HEK293 (cell line): ENCODE data around the gene GSC2.

ENCODE experiments used
- CTCF ChIA-PET: fragments of 350-600 bp; formaldehyde crosslinking; extraction: SDS; loops from one replicate; lab custom pipeline; 2021; ENCODE audit warnings: antibody characterized with exemption; lab: Yijun Ruan, JAX
- POLR2A ChIA-PET: fragments of 300-600 bp; formaldehyde crosslinking; extraction: SDS; loops from one replicate; lab custom pipeline; 2020; ENCODE audit warnings: antibody characterized with exemption, inconsistent platforms; lab: Yijun Ruan, JAX
- H3K27ac ChIP-seq: fragments of 200-500 bp; sonication (Bioruptor generic); 2 replicates; pipeline ENCODE4 v1.5.1; 2014; ENCODE audit warnings: low read depth, low read length, control low read depth, inconsistent platforms; ENCODE audit errors: extremely low read depth
- H3K36me3 ChIP-seq, 2 experiments: fragments of 200-500 bp in 1 of 2; sonication (Bioruptor generic) in 1 of 2; 1 replicate in 1 of 2; 2 replicates in 1 of 2; pipeline ENCODE4 v1.5.1; 2014 to 2017; ENCODE audit warnings: inconsistent platforms in 2 of 2, low read length in 2 of 2; ENCODE audit not compliant: control insufficient read depth in 2 of 2, insufficient read depth in 1 of 2
- H3K4me1 ChIP-seq: fragments of 200-500 bp; sonication (Bioruptor generic); 2 replicates; pipeline ENCODE4 v1.5.1; 2014; ENCODE audit warnings: mild to moderate bottlenecking, low read length, inconsistent platforms; ENCODE audit not compliant: control insufficient read depth, insufficient read depth
- H3K4me3 ChIP-seq: 2 replicates; pipeline ENCODE4 v1.5.1; 2011; ENCODE audit warnings: low read depth, mild to moderate bottlenecking, control low read depth, low read length, moderate library complexity
- H3K9me3 ChIP-seq: fragments of 200-500 bp; sonication (Bioruptor generic); 2 replicates; pipeline ENCODE4 v1.5.1; 2014; ENCODE audit warnings: low read depth, low read length, inconsistent platforms; ENCODE audit not compliant: control insufficient read depth, insufficient read depth
- EGR2 ChIP-seq: fragments of 450-650 bp; formaldehyde crosslinking; IDR thresholded peaks from 2 replicates; pipeline ENCODE4 v1.5.1; 2016; ENCODE audit warnings: low read depth, missing biosample characterization, missing genetic modification characterization
- HOXD13 ChIP-seq: sonication (generic); formaldehyde crosslinking; IDR thresholded peaks from 2 replicates; pipeline ENCODE4 v1.8.0; 2022; ENCODE audit warnings: missing genetic modification reagents, borderline replicate concordance
- KLF8 ChIP-seq: fragments of 450-650 bp; formaldehyde crosslinking; IDR thresholded peaks from 2 replicates; pipeline ENCODE4 v1.5.1; 2016; ENCODE audit warnings: missing biosample characterization, missing genetic modification characterization
- MZF1 ChIP-seq: fragments of 450-650 bp; formaldehyde crosslinking; IDR thresholded peaks from 2 replicates; pipeline ENCODE4 v1.5.1; 2017; ENCODE audit warnings: missing biosample characterization, missing genetic modification characterization, borderline replicate concordance
- OSR2 ChIP-seq: fragments of 450-650 bp; formaldehyde crosslinking; IDR thresholded peaks from 2 replicates; pipeline ENCODE4 v1.5.1; 2016; ENCODE audit warnings: missing biosample characterization, missing genetic modification characterization
- SALL2 ChIP-seq: fragments of 450-650 bp; formaldehyde crosslinking; IDR thresholded peaks from 2 replicates; pipeline ENCODE4 v1.5.0; 2017; ENCODE audit warnings: missing biosample characterization, mild to moderate bottlenecking, missing genetic modification characterization, borderline replicate concordance
- SP7 ChIP-seq: fragments of 450-650 bp; formaldehyde crosslinking; IDR thresholded peaks from 2 replicates; pipeline ENCODE4 v1.5.1; 2016; ENCODE audit warnings: missing biosample characterization, missing genetic modification characterization
- TRIM28 ChIP-seq: IDR thresholded peaks from 2 replicates; pipeline ENCODE4 v1.6.1; 2011; ENCODE audit warnings: low read length, control low read depth, borderline replicate concordance
- ZBTB48 ChIP-seq: fragments of 450-650 bp; formaldehyde crosslinking; IDR thresholded peaks from 2 replicates; pipeline ENCODE4 v1.5.1; 2016; ENCODE audit warnings: missing biosample characterization, missing genetic modification characterization
- ZNF10 ChIP-seq: fragments of 450-650 bp; formaldehyde crosslinking; IDR thresholded peaks from 2 replicates; pipeline ENCODE4 v1.5.1; 2017; ENCODE audit warnings: missing biosample characterization, missing genetic modification characterization
- ZNF114 ChIP-seq: fragments of 450-650 bp; formaldehyde crosslinking; IDR thresholded peaks from 2 replicates; pipeline ENCODE4 v1.5.0; 2017; ENCODE audit warnings: missing biosample characterization, missing genetic modification characterization
- ZNF133 ChIP-seq: fragments of 450-650 bp; formaldehyde crosslinking; IDR thresholded peaks from 2 replicates; pipeline ENCODE4 v1.5.1; 2016; ENCODE audit warnings: missing biosample characterization, missing genetic modification characterization
- ZNF138 ChIP-seq: fragments of 450-650 bp; formaldehyde crosslinking; IDR thresholded peaks from 2 replicates; pipeline ENCODE4 v1.5.1; 2016; ENCODE audit warnings: missing biosample characterization, missing genetic modification characterization, borderline replicate concordance
- ZNF157 ChIP-seq: fragments of 450-650 bp; formaldehyde crosslinking; IDR thresholded peaks from 2 replicates; pipeline ENCODE4 v1.5.1; 2016; ENCODE audit warnings: missing biosample characterization, missing genetic modification characterization
- ZNF221 ChIP-seq: fragments of 450-650 bp; formaldehyde crosslinking; IDR thresholded peaks from 2 replicates; pipeline ENCODE4 v1.5.1; 2017; ENCODE audit warnings: missing biosample characterization, missing genetic modification characterization, borderline replicate concordance
- ZNF274 ChIP-seq, 2 experiments: fragments of 200-500 bp in 1 of 2; fragments of 450-650 bp in 1 of 2; sonication (Bioruptor generic) in 1 of 2; formaldehyde crosslinking in 1 of 2; IDR thresholded peaks; 2 replicates each; pipeline versions ENCODE4 v1.5.1 to v1.6.1; 2014 to 2016; ENCODE audit warnings: borderline replicate concordance in 1 of 2, inconsistent platforms in 1 of 2, low read length in 1 of 2, missing biosample characterization in 1 of 2, missing genetic modification characterization in 1 of 2
- ZNF354C ChIP-seq: fragments of 450-650 bp; formaldehyde crosslinking; IDR thresholded peaks from 2 replicates; pipeline ENCODE4 v1.5.1; 2016; ENCODE audit warnings: missing biosample characterization, missing genetic modification characterization, low read depth, borderline replicate concordance
- ZNF426 ChIP-seq: fragments of 450-650 bp; formaldehyde crosslinking; IDR thresholded peaks from 2 replicates; pipeline ENCODE4 v1.5.1; 2017; ENCODE audit warnings: missing biosample characterization, missing genetic modification characterization, mild to moderate bottlenecking, inconsistent platforms, moderate library complexity
- ZNF449 ChIP-seq: fragments of 450-650 bp; formaldehyde crosslinking; IDR thresholded peaks from 2 replicates; pipeline ENCODE4 v1.5.1; 2017; ENCODE audit warnings: missing biosample characterization, mild to moderate bottlenecking, missing genetic modification characterization, moderate library complexity
- ZNF555 ChIP-seq: fragments of 450-650 bp; formaldehyde crosslinking; conservative IDR thresholded peaks from 2 replicates; pipeline ENCODE4 v1.5.1; 2017; ENCODE audit warnings: missing biosample characterization, mild to moderate bottlenecking, missing genetic modification characterization, inconsistent platforms
- ZNF585B ChIP-seq: fragments of 450-650 bp; formaldehyde crosslinking; IDR thresholded peaks from 2 replicates; pipeline ENCODE4 v1.5.1; 2016; ENCODE audit warnings: missing biosample characterization, missing genetic modification characterization
- ZNF623 ChIP-seq: fragments of 450-650 bp; formaldehyde crosslinking; IDR thresholded peaks from 2 replicates; pipeline ENCODE4 v1.5.1; 2016; ENCODE audit warnings: missing biosample characterization, missing genetic modification characterization
- ZNF658 ChIP-seq: fragments of 450-650 bp; formaldehyde crosslinking; IDR thresholded peaks from 2 replicates; pipeline ENCODE4; 2016; ENCODE audit warnings: missing biosample characterization, missing genetic modification characterization
- ZNF660 ChIP-seq: fragments of 450-650 bp; IDR thresholded peaks from 2 replicates; pipeline ENCODE4 v1.5.1; 2018; ENCODE audit warnings: missing biosample characterization, mild to moderate bottlenecking, missing genetic modification characterization
- ZSCAN18 ChIP-seq: fragments of 450-650 bp; formaldehyde crosslinking; IDR thresholded peaks from 2 replicates; pipeline ENCODE4 v1.5.1; 2016; ENCODE audit warnings: missing biosample characterization, missing genetic modification characterization
- TF ChIP-seq, protein P1 (sequence below): fragments of 450-650 bp; formaldehyde crosslinking; IDR thresholded peaks from 2 replicates; pipeline ENCODE4 v1.5.1; 2016; ENCODE audit warnings: missing biosample characterization, missing genetic modification characterization
- TF ChIP-seq, protein P2 (sequence below): fragments of 450-650 bp; formaldehyde crosslinking; IDR thresholded peaks from 2 replicates; pipeline ENCODE4 v1.5.0; 2017; ENCODE audit warnings: missing biosample characterization, missing genetic modification characterization, borderline replicate concordance

GSC2 gene

DNA sequence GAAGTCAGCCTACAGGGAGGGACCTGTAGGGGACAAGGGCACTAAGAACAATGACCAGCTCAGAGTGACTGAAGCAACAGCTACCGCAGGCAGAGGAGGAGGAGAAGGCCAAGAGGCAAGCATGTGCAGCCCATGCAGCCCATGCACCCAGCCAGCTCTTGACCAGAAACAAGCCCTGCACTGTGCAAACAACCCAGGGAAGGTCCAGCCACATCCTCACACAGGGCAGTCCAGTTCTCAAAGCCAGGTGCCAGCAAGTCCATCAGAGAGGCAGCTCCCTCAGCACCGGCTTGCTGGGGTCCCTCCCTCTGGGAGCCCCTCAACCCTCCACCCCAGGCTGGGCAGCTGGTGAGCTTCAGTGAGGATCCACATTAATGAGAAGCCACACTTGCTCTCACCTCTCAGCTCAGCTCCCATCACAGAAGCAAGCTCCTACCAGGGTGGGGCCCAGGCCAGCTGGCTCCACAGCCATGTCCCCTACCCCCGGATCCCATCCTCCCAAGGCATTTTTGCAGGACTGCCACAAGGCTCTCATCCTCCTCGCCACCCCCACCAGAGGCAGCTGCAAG is 35.0 kb downstream of the GSC2 start (continued):
- TF ChIP-seq SALL2 (tag by site-specific recombination) (no peak), KLF8 (no peak), ZNF585B (tag by site-specific recombination) (no peak), MZF1 (tag by site-specific recombination) (no peak), ZNF221 (tag by site-specific recombination) (no peak), ZNF449 (no peak), ZNF274 (IDR thresholded peaks at IDR 0.05; ENCODE audit: low read length) (no peak), ZNF274 (tag by site-specific recombination; IDR thresholded peaks at IDR 0.05; ENCODE audit: borderline replicate concordance) (no peak)

DNA sequence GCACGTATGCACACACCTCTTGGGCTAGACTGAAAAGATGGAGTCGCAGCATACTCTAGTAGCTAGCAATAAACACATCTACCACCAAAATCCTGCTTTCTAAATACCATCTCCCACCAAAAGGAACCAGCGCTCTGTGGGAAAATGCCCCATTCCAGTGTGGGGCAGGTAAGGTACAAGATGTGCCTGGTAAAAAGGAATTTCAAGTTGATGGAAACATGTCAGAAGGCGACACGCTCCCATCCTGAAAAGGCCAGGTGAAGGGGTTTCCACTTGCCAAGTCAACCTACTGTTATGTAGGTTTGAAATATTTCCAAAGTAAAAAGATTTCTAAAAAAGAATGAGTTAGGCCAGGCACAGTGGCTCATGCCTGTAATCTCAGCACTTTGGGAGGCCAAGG is 36.7 kb downstream of the GSC2 start:
- TF ChIP-seq ZBTB48 (tag by site-specific recombination): no peak
- no peak for TF ChIP-seq ZNF354C (tag by site-specific recombination)
- TF ChIP-seq OSR2 (tag by site-specific recombination): no peak

DNA sequence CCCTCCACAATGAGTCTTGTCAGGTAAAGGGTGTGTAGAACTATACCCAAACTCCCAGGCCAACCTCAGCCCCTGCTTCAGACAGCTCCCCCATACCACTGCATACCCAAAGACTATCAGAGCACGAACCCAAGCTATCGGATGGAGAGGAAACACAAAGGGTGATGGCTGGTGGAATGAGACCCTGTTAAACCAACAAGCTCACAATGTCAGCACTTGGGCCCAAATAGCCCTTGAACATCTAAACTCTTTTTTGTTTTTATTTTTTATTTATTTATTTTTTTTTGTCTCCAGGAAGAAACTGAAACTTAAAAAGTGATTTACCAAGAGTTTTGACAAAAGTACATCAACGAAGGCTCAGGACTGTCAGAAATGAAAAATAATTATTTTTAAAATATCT is 38.5 kb downstream of the GSC2 start:
- ChIA-PET POLR2A (interaction anchor here (1.3 to 2.4 kb wide), 2 partner anchors 11 to 33 kb away, joined by 3 to 17 read pairs; partner anchors contain the start of genes DGCR2 and ESS2), CTCF (interaction anchor here (0.9 to 1.1 kb wide), 4 partner anchors 9 to 520 kb away, joined by 3 to 8 read pairs (median 6); no protein-coding TSS in a partner anchor)
- Histone ChIP-seq H3K4me1 (no peaks in the 10 kb centered on the region), H3K9me3 (no peaks in the 10 kb centered on the region), H3K27ac (no peak overlapping the region), H3K4me3 (no peak overlapping the region), H3K36me3 (peaks cover 0 to 28% of the 10 kb centered on the region in 2 experiments; a peak in 1 of 3 replicates)
- TF ChIP-seq EGR2 (tag by site-specific recombination) (no peak), ZNF426 (tag by site-specific recombination) (no peak), ZNF133 (no peak), KLF8 (no peak), ZNF660 (no peak), ZNF623 (tag by site-specific recombination) (no peak), ZNF658 (tag by site-specific recombination) (no peak), ZNF10 (no peak), ZNF138 (tag by site-specific recombination) (no peak), ZSCAN18 (tag by site-specific recombination) (no peak), HOXD13 (CRISPR knock-in tag) (no peak), ZNF157 (tag by site-specific recombination) (no peak), SP7 (no peak), ZNF555 (no peak), ZNF114 (tag by site-specific recombination) (no peak), TRIM28 (no peak)
- TF ChIP-seq, protein P1, sequence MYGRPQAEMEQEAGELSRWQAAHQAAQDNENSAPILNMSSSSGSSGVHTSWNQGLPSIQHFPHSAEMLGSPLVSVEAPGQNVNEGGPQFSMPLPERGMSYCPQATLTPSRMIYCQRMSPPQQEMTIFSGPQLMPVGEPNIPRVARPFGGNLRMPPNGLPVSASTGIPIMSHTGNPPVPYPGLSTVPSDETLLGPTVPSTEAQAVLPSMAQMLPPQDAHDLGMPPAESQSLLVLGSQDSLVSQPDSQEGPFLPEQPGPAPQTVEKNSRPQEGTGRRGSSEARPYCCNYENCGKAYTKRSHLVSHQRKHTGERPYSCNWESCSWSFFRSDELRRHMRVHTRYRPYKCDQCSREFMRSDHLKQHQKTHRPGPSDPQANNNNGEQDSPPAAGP (tag by site-specific recombination): no peak
- TF ChIP-seq, protein P2, sequence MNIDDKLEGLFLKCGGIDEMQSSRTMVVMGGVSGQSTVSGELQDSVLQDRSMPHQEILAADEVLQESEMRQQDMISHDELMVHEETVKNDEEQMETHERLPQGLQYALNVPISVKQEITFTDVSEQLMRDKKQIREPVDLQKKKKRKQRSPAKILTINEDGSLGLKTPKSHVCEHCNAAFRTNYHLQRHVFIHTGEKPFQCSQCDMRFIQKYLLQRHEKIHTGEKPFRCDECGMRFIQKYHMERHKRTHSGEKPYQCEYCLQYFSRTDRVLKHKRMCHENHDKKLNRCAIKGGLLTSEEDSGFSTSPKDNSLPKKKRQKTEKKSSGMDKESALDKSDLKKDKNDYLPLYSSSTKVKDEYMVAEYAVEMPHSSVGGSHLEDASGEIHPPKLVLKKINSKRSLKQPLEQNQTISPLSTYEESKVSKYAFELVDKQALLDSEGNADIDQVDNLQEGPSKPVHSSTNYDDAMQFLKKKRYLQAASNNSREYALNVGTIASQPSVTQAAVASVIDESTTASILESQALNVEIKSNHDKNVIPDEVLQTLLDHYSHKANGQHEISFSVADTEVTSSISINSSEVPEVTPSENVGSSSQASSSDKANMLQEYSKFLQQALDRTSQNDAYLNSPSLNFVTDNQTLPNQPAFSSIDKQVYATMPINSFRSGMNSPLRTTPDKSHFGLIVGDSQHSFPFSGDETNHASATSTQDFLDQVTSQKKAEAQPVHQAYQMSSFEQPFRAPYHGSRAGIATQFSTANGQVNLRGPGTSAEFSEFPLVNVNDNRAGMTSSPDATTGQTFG (tag by site-specific recombination): no peak

More for the DNA sequence above, 36.7 kb downstream of the GSC2 start:
- Histone ChIP-seq H3K9me3 (no peaks in the 10 kb centered on the region), H3K27ac (no peak overlapping the region), H3K36me3 (peaks cover 0 to 31% of the 10 kb centered on the region in 2 experiments; a peak in 1 of 3 replicates), H3K4me3 (no peak overlapping the region), H3K4me1 (no peaks in the 10 kb centered on the region)
- ChIA-PET POLR2A (no interaction called here), CTCF (no interaction called here)
